ENCODE results near the gene EGLN3.

Gene EGLN3

DNA sequence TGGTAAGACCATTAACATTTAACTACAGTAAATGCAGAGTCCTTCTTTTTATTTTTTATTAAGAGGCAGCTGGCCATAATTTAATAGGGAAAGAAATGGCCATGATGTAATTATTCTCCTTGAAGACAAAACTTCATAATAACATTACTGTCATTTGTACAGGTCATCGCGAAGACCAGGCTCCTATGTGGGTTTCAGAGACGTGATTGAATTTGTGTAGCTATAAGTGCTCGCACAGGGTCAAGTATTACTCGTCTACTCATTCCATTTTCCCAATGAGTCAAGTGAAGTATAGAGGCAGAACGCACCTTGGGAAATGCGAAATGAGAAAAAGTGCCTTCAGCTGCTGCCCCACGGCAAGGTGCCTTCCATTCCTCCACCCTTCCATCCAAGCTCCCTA, 40.4 kb downstream of the EGLN3 start:
- no peak for DNase-seq (ENCODE audit: low spot score)

DNA sequence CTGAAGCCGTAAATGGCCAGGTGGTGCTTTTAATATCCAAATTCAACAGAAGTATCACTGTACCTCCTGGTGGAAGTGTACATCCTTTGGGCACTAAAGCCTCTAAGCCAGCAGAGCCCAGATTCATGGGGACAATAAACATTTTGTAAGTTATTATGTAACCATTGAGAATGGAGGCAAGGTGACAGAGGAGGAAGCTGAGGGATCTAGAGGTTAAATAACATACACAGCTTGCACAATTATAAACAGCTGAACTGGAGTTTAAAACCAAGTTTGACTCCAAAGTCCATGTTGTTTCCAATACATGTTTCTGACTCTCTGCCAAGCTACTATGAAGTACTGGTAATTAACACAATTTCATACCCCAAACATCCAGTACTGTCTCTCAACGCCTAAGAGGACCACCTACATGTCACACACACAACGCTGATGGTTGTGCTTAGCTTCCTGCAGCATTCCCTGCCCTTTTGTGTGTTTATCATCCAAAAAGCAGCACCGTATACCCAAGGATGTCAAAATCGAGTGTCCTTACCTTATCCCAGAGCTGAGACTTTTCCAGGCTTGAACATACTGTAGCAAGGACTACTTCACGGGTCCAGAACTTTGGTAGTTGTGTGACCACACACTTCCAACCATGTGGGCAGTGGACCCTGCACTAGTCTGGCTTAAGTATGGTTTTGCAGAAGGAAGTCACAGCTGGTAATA, 41.3 kb downstream of the EGLN3 start:
- no peak for DNase-seq (ENCODE audit: low spot score)

DNA sequence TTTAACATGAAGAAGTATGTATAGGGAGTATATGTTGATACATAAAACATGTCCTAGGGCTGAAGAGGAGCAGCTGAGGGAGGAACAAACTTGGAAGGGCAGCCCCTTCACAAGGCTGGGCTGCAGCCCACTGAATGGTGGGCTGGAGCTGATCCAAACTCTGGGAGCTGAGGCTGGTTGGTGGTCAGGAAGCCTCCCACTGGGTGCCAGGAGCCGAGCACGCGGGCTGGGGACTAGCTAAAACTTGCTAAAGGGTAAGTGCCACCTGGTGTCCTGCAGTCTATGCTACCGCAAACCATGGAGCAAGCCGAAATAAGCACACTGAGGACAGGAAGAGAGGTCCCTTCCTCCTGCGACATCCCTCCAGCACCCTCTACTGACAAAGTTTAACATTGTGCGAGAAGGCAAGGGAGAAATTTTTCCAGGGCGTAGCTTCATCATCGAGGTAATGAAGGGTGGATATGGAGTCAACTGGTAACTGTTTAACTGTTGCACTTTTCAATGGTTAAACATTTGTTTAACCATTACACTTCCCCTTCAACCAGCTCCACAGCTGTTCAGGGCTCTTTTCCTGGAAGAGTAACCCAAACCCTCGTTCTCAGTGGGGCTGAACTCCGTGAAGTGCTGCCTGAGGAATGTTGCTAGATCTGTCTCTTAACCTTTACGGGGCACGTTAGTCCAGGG, 42.2 kb downstream of the EGLN3 start:
- no peak for DNase-seq (ENCODE audit: low spot score)

GRCh38 chr14:33906968-33907367, 43.9 kb downstream of the EGLN3 start:
- no peak for DNase-seq (ENCODE audit: low spot score)

GRCh38 chr14:33904609-33905008, 46.3 kb downstream of the EGLN3 start:
- DNase-seq (ENCODE audit: low spot score) = no peak

DNA sequence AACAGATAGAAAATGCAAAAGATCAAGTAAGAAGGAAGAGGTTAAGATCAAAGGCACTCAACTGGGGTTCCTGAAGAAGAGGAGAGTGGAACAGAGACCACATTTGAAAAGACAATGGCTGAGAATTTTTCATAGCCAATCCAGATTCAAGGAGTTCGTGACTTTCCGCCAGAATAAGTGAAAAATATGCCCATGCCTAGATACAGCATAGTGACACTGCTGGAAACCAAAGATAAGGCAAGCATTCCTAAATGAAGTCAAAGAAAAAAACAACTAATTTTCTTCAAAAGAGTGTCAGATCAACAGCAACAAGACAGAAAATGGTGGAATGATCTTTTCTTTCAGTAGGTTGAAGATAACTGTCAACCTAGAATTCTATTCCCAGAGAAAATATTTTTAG, 47.5 kb downstream of the EGLN3 start:
- DNase-seq (ENCODE audit: low spot score) = no peak

DNA sequence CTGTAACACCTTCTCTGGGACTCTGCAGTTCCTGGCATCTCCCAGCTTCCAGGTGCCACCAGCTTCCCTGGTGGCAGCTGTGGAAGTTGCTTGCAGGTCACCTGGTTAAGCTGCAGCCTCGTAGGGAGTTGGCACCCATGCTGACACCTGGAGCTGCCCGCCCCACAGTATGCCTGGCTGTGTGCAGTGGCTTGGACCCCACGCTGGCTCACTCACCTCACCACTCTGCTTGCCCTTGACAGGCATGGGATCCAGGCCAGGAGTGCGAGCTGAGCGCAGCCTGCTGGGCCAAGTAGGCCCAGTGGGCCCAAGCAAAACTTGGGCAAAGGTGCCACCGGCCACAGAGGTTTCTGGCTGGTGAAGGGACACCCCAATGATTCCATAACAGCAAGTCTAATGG, 48.5 kb downstream of the EGLN3 start:
- DNase-seq (ENCODE audit: low spot score) = no peak

GRCh38 chr14:33901426-33902155, 49.3 kb downstream of the EGLN3 start:
- no peak for DNase-seq (ENCODE audit: low spot score)

- DNase-seq (ENCODE audit: low spot score) = no peak
Observed at GRCh38 chr14:33900706-33901105, 50.2 kb downstream of the EGLN3 start.

- DNase-seq (ENCODE audit: low spot score) = no peak
Observed at GRCh38 chr14:33899723-33900341, 51.0 kb downstream of the EGLN3 start.

DNA sequence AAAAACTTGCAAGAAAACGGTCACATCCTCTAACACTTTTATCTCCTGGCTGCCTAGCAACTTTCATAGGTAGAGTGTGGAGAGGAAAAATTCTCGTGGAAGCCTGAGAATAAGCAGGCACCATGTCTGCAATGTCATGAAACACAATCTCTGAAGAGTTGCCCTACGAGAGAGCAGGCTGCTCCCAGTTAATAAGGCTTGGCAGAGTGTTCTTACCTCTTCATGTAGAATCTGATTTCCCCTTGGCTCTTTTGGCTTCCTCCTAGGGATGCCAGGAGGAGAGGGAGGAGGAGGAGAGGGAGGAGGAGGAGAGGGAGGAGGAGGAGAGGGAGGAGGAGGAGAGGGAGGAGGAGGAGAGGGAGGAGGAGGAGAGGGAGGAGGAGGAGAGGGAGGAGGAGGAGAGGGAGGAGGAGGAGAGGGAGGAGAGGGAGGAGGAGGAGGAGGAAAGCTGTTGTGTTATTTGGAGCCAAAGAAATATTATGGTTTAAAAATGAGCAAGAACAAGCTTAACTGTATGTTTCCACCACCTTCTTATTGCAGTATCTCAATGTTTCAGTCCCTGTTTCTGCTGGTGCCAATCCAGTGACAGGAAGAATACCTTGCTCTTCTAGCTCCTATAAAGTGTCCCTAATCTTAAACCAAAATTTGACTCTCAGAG, 52.9 kb downstream of the EGLN3 start:
- no peak for DNase-seq (ENCODE audit: low spot score)

DNA sequence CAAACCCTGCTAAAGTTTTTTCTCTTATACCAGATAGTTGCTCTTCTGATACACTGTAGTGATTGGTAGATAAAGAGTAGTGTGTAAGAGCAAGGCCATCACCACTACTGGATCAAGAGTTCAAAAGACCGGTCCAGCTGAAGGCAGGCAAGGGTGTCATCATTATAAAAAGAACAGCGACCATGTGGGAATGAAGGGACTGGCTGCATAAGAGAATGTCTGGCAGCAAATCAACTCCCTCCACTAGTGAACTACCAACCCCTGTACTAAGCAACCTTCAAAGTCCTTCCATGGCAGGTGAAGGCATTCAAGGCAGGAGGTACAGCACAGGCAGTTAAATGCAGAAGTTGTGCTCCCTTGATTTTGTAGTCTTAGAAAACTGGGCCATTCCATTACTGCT, 53.5 kb downstream of the EGLN3 start:
- no peak for DNase-seq (ENCODE audit: low spot score)

GRCh38 chr14:33894339-33894738, 56.5 kb downstream of the EGLN3 start:
- no peak for DNase-seq (ENCODE audit: low spot score)

- no peak for DNase-seq (ENCODE audit: low spot score)
Observed at GRCh38 chr14:33891700-33892099, 59.2 kb downstream of the EGLN3 start.

DNA sequence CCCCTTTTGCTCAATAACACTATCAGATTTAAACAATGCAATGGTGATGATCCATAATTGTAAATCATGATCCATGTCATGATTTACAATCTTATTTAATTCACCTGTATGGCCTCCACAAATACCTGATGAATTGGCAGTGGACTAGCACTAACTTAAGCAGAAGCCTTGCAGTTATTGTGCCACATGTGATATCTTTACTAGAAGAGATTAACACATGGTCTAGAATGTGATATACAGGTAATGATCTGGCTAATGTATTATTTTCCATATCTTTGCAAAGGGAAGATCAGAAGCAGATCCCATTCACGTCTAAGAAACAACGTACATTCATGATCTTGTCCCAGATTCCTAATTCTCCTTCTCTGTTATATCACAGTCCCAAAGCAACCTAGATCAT, 66.0 kb downstream of the EGLN3 start:
- DNase-seq (ENCODE audit: low spot score) = no peak

GRCh38 chr14:33880330-33880729, 70.5 kb downstream of the EGLN3 start:
- no peak for DNase-seq (ENCODE audit: low spot score)

GRCh38 chr14:33879684-33880286, 71.1 kb downstream of the EGLN3 start:
- no peak for DNase-seq (ENCODE audit: low spot score)

DNA sequence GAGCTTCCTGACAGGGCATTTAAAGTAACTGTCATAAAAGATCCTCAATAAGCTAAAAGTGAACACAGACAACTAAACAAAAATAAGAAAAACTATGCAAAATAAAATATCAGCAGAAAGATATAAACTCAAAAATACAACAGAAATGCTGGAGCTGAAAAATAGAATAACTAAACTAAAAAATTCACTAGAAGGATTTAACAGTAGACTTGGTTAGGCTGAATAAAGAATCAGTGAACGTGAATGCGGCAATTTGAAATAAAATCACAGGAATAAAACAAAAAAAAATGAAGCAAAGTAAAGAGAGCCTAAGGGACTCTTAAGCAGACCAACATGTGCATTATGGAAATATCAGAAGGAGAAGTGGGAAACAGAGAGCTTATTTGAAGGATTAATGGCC, 74.6 kb downstream of the EGLN3 start:
- DNase-seq (ENCODE audit: low spot score) = no peak

Measured in SW480 (cell line).